ENCODE measurements around the gene ANTXR1. TPM values are rescaled to one million over a fixed set of nuclear protein-coding genes. Genes with fewer than 3 reads are reported as not detected.

Gene ANTXR1
- polyA plus RNA-seq, 3 donors from 2014 or later: not detected

GRCh38 chr2:69031466-69031865 lies 18.5 kb downstream of the ANTXR1 start:
- no peaks in the 10 kb centered on the region for H3K36me3 Mint-ChIP-seq
- H3K4me1 Mint-ChIP-seq: no peaks in the 10 kb centered on the region
- no peaks in the 10 kb centered on the region for H3K9me3 Mint-ChIP-seq
- H3K27ac Mint-ChIP-seq: no peak overlapping the region
- DNase-seq: no peak
- peaks cover 1 to 4% (median 3%) of the 10 kb centered on the region in 3 donors for H3K27me3 Mint-ChIP-seq (ENCODE audit: low read depth in 3 of 3)
- no peak overlapping the region for H3K4me3 Mint-ChIP-seq

- Mint-ChIP-seq H3K36me3 (no peaks in the 10 kb centered on the region), H3K4me1 (no peaks in the 10 kb centered on the region), H3K4me3 (no peak overlapping the region), H3K9me3 (no peaks in the 10 kb centered on the region), H3K27ac (no peak overlapping the region), H3K27me3 (ENCODE audit: low read depth in 3 of 3) (peaks cover 4 to 11% (median 7%) of the 10 kb centered on the region in 3 donors)
- no peak for DNase-seq
Observed at GRCh38 chr2:69032336-69032735, 19.4 kb downstream of the ANTXR1 start.

GRCh38 chr2:69033461-69034095 lies 20.6 kb downstream of the ANTXR1 start:
- peaks cover 3 to 11% (median 10%) of the 10 kb centered on the region in 3 donors for H3K27me3 Mint-ChIP-seq (ENCODE audit: low read depth in 3 of 3)
- H3K4me3 Mint-ChIP-seq: no peak overlapping the region
- H3K36me3 Mint-ChIP-seq: no peaks in the 10 kb centered on the region
- no peaks in the 10 kb centered on the region for H3K9me3 Mint-ChIP-seq
- no peak for DNase-seq
- no peaks in the 10 kb centered on the region for H3K4me1 Mint-ChIP-seq
- no peak overlapping the region for H3K27ac Mint-ChIP-seq

- no peak overlapping the region for H3K4me3 Mint-ChIP-seq
- peaks cover 3 to 11% (median 10%) of the 10 kb centered on the region in 3 donors for H3K27me3 Mint-ChIP-seq (ENCODE audit: low read depth in 3 of 3)
- H3K4me1 Mint-ChIP-seq: no peaks in the 10 kb centered on the region
- H3K9me3 Mint-ChIP-seq: no peaks in the 10 kb centered on the region
- no peaks in the 10 kb centered on the region for H3K36me3 Mint-ChIP-seq
- DNase-seq: no peak
- H3K27ac Mint-ChIP-seq: no peak overlapping the region
Observed at GRCh38 chr2:69034122-69034521, 21.1 kb downstream of the ANTXR1 start.

GRCh38 chr2:69034845-69035244 lies 21.9 kb downstream of the ANTXR1 start:
- H3K4me1 Mint-ChIP-seq: no peaks in the 10 kb centered on the region
- no peak overlapping the region for H3K4me3 Mint-ChIP-seq
- no peak for DNase-seq
- no peaks in the 10 kb centered on the region for H3K36me3 Mint-ChIP-seq
- H3K9me3 Mint-ChIP-seq: no peaks in the 10 kb centered on the region
- no peak overlapping the region for H3K27ac Mint-ChIP-seq
- H3K27me3 Mint-ChIP-seq (ENCODE audit: low read depth in 3 of 3): peaks cover 3 to 13% (median 11%) of the 10 kb centered on the region in 3 donors

- Mint-ChIP-seq H3K4me3 (no peak overlapping the region), H3K27me3 (ENCODE audit: low read depth in 3 of 3) (peaks cover 5 to 18% (median 13%) of the 10 kb centered on the region in 3 donors), H3K27ac (no peak overlapping the region), H3K36me3 (no peaks in the 10 kb centered on the region), H3K9me3 (no peaks in the 10 kb centered on the region), H3K4me1 (no peaks in the 10 kb centered on the region)
- DNase-seq: no peak
Observed at GRCh38 chr2:69036926-69037325, 23.9 kb downstream of the ANTXR1 start.

- Mint-ChIP-seq H3K9me3 (no peaks in the 10 kb centered on the region), H3K4me1 (no peaks in the 10 kb centered on the region), H3K27ac (no peak overlapping the region), H3K36me3 (no peaks in the 10 kb centered on the region), H3K4me3 (no peak overlapping the region), H3K27me3 (ENCODE audit: low read depth in 3 of 3) (peaks cover 7 to 22% (median 16%) of the 10 kb centered on the region in 3 donors)
- no peak for DNase-seq
Observed at GRCh38 chr2:69041214-69041613, 28.2 kb downstream of the ANTXR1 start.

- Mint-ChIP-seq H3K36me3 (no peaks in the 10 kb centered on the region), H3K27ac (no peak overlapping the region), H3K27me3 (ENCODE audit: low read depth in 3 of 3) (peaks cover 4 to 16% (median 10%) of the 10 kb centered on the region in 3 donors), H3K4me1 (no peaks in the 10 kb centered on the region), H3K4me3 (no peak overlapping the region), H3K9me3 (no peaks in the 10 kb centered on the region)
- DNase-seq: no peak
Observed at GRCh38 chr2:69043736-69044400, 30.9 kb downstream of the ANTXR1 start.

GRCh38 chr2:69046221-69046662 lies 33.3 kb downstream of the ANTXR1 start:
- H3K9me3 Mint-ChIP-seq: no peaks in the 10 kb centered on the region
- no peaks in the 10 kb centered on the region for H3K36me3 Mint-ChIP-seq
- H3K27me3 Mint-ChIP-seq (ENCODE audit: low read depth in 3 of 3): peaks cover 3 to 12% (median 10%) of the 10 kb centered on the region in 3 donors
- DNase-seq: no peak
- H3K4me1 Mint-ChIP-seq: no peaks in the 10 kb centered on the region
- no peak overlapping the region for H3K27ac Mint-ChIP-seq
- H3K4me3 Mint-ChIP-seq: no peak overlapping the region

GRCh38 chr2:69047625-69048145 lies 34.7 kb downstream of the ANTXR1 start:
- Mint-ChIP-seq H3K4me3 (no peak overlapping the region), H3K36me3 (no peaks in the 10 kb centered on the region), H3K4me1 (no peaks in the 10 kb centered on the region), H3K27ac (no peak overlapping the region), H3K9me3 (no peaks in the 10 kb centered on the region), H3K27me3 (ENCODE audit: low read depth in 3 of 3) (peaks cover 0 to 9% (median 6%) of the 10 kb centered on the region in 3 donors)
- no peak for DNase-seq

- Mint-ChIP-seq H3K4me3 (no peak overlapping the region), H3K4me1 (no peaks in the 10 kb centered on the region), H3K36me3 (no peaks in the 10 kb centered on the region), H3K27ac (no peak overlapping the region), H3K27me3 (ENCODE audit: low read depth in 3 of 3) (peaks cover 0 to 12% (median 4%) of the 10 kb centered on the region in 3 donors), H3K9me3 (no peaks in the 10 kb centered on the region)
- no peak for DNase-seq
Observed at GRCh38 chr2:69050802-69051201, 37.8 kb downstream of the ANTXR1 start.

- Mint-ChIP-seq H3K27me3 (ENCODE audit: low read depth in 3 of 3) (peaks cover 0 to 15% (median 4%) of the 10 kb centered on the region in 3 donors), H3K9me3 (no peaks in the 10 kb centered on the region), H3K4me1 (no peaks in the 10 kb centered on the region), H3K4me3 (no peak overlapping the region), H3K27ac (no peak overlapping the region), H3K36me3 (no peaks in the 10 kb centered on the region)
- DNase-seq: no peak
Observed at GRCh38 chr2:69053416-69053965, 40.5 kb downstream of the ANTXR1 start.

GRCh38 chr2:69054431-69054830 lies 41.5 kb downstream of the ANTXR1 start:
- Mint-ChIP-seq H3K9me3 (no peaks in the 10 kb centered on the region), H3K27ac (no peak overlapping the region), H3K4me1 (no peaks in the 10 kb centered on the region), H3K36me3 (no peaks in the 10 kb centered on the region), H3K4me3 (no peak overlapping the region), H3K27me3 (ENCODE audit: low read depth in 3 of 3) (peaks cover 0 to 19% (median 2%) of the 10 kb centered on the region in 3 donors)
- no peak for DNase-seq

All from immature natural killer cell (primary cell).